ENCODE measurements around the gene KRT79.
A peak's percentile ranks its signal among the peaks of the same experiment; 100 is the strongest.

The KRT79 gene

DNA sequence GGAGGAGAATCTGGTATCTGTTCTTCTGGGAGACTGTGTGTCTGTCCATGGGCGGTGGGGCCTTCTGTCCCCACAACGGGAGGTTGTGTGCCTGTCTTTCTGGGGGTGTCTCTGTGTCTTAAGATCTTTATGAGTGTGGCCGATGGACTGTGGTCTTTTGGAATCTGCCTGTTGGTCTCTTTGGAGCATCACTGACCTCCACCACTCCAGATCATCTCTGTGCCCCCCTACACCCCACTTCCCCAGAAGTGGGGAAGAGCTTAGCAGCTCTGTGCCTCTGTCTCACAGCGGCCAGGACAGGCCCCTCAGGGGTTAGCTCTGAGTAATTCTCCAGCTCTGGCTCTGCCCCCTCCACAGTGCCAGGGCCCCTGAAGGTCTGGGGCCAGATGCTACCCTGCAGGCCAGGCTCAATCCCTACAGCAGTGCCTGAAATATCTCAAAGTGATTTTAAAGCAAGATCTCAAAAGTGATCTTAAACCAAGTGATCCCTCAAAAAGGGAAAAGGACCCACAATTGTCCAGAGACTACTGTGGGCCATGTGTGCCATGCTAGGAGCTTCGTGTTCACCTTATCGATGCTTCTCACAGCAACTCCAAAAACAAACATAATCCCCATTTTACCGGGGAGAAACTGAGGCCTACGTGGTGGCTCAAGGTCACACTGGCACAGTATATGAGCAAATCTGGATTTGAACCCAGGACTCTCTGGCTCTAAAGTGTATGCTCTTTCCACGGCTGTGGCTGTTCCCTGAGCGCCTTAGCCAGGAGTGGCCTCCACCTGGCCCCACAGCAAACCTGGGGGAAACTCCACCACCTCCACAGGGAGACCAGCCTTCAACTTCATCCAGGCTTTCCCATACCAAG is 40.7 kb upstream of the KRT79 start:
- Histone ChIP-seq H3K9me3 (ENCODE audit: low read length) (no peaks in the 10 kb centered on the region), H3K4me1 (ENCODE audit: insufficient read depth, low read length, severe bottlenecking) (peaks cover 15% of the 10 kb centered on the region), H3K4me2 (ENCODE audit: low read length) (peak overlapping the region; percentile 66), H3K4me3 (ENCODE audit: low read depth, low read length, poor library complexity, severe bottlenecking) (peak overlapping the region; percentile 44), H3K36me3 (ENCODE audit: insufficient read depth, low read length) (no peaks in the 10 kb centered on the region), H3K27ac (ENCODE audit: low read depth, low read length, poor library complexity, severe bottlenecking) (no peak overlapping the region), H3K9ac (ENCODE audit: low read length) (peak overlapping the region; percentile 33; the same call in 1 of the 2 replicates), H3F3A (ENCODE audit: insufficient read depth, low read length) (no peaks in the 10 kb centered on the region), H2AFZ (ENCODE audit: low read length) (no peak overlapping the region), H3K9me2 (ENCODE audit: low read depth, low read length) (no peaks in the 10 kb centered on the region), H3K27me3 (ENCODE audit: insufficient read depth, low read length) (peaks cover 6% of the 10 kb centered on the region; the same call in 1 of the 2 replicates), H4K20me1 (ENCODE audit: insufficient read depth, low read length) (no peaks in the 10 kb centered on the region), H3K79me2 (ENCODE audit: insufficient read depth, low read length) (no peaks in the 10 kb centered on the region)
- TF ChIP-seq, protein P1, sequence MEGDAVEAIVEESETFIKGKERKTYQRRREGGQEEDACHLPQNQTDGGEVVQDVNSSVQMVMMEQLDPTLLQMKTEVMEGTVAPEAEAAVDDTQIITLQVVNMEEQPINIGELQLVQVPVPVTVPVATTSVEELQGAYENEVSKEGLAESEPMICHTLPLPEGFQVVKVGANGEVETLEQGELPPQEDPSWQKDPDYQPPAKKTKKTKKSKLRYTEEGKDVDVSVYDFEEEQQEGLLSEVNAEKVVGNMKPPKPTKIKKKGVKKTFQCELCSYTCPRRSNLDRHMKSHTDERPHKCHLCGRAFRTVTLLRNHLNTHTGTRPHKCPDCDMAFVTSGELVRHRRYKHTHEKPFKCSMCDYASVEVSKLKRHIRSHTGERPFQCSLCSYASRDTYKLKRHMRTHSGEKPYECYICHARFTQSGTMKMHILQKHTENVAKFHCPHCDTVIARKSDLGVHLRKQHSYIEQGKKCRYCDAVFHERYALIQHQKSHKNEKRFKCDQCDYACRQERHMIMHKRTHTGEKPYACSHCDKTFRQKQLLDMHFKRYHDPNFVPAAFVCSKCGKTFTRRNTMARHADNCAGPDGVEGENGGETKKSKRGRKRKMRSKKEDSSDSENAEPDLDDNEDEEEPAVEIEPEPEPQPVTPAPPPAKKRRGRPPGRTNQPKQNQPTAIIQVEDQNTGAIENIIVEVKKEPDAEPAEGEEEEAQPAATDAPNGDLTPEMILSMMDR (IDR thresholded peaks at IDR 0.05; ENCODE audit: low read length), result no peak
- TF ChIP-seq EZH2 (IDR thresholded peaks at IDR 0.05; ENCODE audit: borderline replicate concordance, low read length), result no peak

DNA sequence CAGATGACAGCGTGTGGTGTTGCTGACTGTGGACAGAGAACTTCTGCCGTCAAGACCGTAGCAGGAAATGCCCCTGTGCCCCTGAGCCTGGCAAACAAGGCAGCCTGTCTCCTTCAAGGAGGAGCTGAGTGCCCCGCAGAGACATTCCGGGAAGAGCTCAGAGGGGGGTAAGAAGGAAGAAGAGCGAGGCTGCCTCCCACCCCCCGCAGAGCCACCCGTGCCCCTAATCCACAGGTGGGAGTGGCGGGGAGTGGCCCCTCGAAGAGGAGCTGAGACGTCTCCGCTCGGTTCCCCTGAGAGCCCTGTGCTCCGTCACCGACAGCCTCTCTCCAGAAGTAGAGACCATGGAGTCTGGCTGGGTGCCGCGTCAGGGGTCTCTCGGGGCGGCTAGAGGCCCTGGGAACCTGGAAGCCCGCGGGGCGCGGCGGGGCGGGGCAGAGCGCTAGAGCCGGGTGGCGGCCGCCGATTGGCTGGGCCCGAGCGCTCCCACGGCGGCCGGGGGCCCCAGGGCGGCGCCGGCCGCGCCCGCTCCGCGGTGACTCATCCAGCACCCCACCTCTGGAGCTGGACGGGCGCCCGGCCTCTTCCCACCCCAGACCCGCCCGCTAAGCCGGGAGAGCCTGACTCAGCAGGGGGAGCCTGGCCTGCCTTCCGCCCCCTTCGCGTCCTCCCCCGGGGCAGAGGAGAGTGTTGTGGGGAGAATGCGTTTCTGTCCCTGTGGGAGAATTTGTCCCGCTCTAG is 39.9 kb upstream of the KRT79 start:
- Histone ChIP-seq H3K9me3 (ENCODE audit: low read length) (no peaks in the 10 kb centered on the region), H3K27me3 (ENCODE audit: insufficient read depth, low read length) (peaks cover 6% of the 10 kb centered on the region), H3K79me2 (ENCODE audit: insufficient read depth, low read length) (no peaks in the 10 kb centered on the region), H3F3A (ENCODE audit: insufficient read depth, low read length) (no peaks in the 10 kb centered on the region), H3K36me3 (ENCODE audit: insufficient read depth, low read length) (no peaks in the 10 kb centered on the region), H4K20me1 (ENCODE audit: insufficient read depth, low read length) (no peaks in the 10 kb centered on the region), H3K4me3 (ENCODE audit: low read depth, low read length, poor library complexity, severe bottlenecking) (peak overlapping the region; percentile 44), H3K4me1 (ENCODE audit: insufficient read depth, low read length, severe bottlenecking) (peaks cover 11% of the 10 kb centered on the region), H3K27ac (ENCODE audit: low read depth, low read length, poor library complexity, severe bottlenecking) (no peak overlapping the region), H2AFZ (ENCODE audit: low read length) (no peak overlapping the region), H3K9ac (ENCODE audit: low read length) (peak overlapping the region; percentile 33; the same call in 1 of the 2 replicates), H3K9me2 (ENCODE audit: low read depth, low read length) (no peaks in the 10 kb centered on the region), H3K4me2 (ENCODE audit: low read length) (peak overlapping the region; percentile 66)
- TF ChIP-seq EZH2 (IDR thresholded peaks at IDR 0.05; ENCODE audit: borderline replicate concordance, low read length), result no peak

DNA sequence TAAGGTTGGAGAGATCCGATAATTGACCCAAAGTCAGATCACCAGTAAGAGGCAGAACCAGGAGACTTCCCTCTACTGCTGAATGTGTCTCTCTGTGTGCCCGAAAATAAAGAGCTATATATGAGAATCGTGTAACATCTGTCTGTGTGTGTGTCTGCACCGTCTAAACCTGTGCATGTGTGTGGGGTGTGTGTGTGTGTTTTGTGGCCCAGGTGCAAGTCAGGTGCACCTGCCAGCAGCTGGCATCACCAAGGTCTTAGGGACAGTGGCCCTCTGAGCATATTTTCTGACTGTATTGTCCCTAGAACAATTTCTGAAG is 39.4 kb upstream of the KRT79 start:
- Histone ChIP-seq H3K4me1 (ENCODE audit: insufficient read depth, low read length, severe bottlenecking) (peaks cover 11% of the 10 kb centered on the region), H3K9ac (ENCODE audit: low read length) (no peak overlapping the region)

More for the DNA sequence above, 39.4 kb upstream of the KRT79 start:
- H3K36me3 ChIP-seq (ENCODE audit: insufficient read depth, low read length), result no peaks in the 10 kb centered on the region
- H3K27ac ChIP-seq (ENCODE audit: low read depth, low read length, poor library complexity, severe bottlenecking), result no peak overlapping the region
- no peak overlapping the region for H2AFZ ChIP-seq (ENCODE audit: low read length)
- H3K4me2 ChIP-seq (ENCODE audit: low read length), result peak overlapping the region; percentile 66; the same call in 1 of the 2 replicates
- H3F3A ChIP-seq (ENCODE audit: insufficient read depth, low read length), result no peaks in the 10 kb centered on the region
- peak overlapping the region; percentile 44 for H3K4me3 ChIP-seq (ENCODE audit: low read depth, low read length, poor library complexity, severe bottlenecking)
- TF ChIP-seq, protein P1 (IDR thresholded peaks at IDR 0.05; ENCODE audit: low read length), result no peak
- TF ChIP-seq EZH2 (IDR thresholded peaks at IDR 0.05; ENCODE audit: borderline replicate concordance, low read length), result no peak
- no peaks in the 10 kb centered on the region for H3K9me3 ChIP-seq (ENCODE audit: low read length)
- peaks cover 6% of the 10 kb centered on the region for H3K27me3 ChIP-seq (ENCODE audit: insufficient read depth, low read length)
- no peaks in the 10 kb centered on the region for H4K20me1 ChIP-seq (ENCODE audit: insufficient read depth, low read length)
- H3K79me2 ChIP-seq (ENCODE audit: insufficient read depth, low read length), result no peaks in the 10 kb centered on the region
- no peaks in the 10 kb centered on the region for H3K9me2 ChIP-seq (ENCODE audit: low read depth, low read length)

All from OCI-LY1 (cell line).